Fibroblast of lung (primary cell): ENCODE data around the gene CDC6. TPM values are rescaled to one million over a fixed set of nuclear protein-coding genes. Genes with fewer than 3 reads are reported as not detected.
"Not testable (repeated sequence)": the region's sequence is repeated elsewhere in the genome, so short reads cannot be mapped to it uniquely, and the experiment has no call there.

Experiments used
- DNase-seq, 2 donors: peaks; one replicate each; pipeline versions ENCODE4 v3.0.0 to v3.0.0-alpha.2; 2010; ENCODE audit warnings: low read depth in 2 of 2
- H2AFZ ChIP-seq: 2 replicates; pipeline ENCODE4 v1.5.1; 2012; ENCODE audit warnings: low read length, control low read depth, inconsistent platforms
- H3K27ac ChIP-seq: 2 replicates; pipeline ENCODE4 v1.5.1; 2011; ENCODE audit warnings: low read length, control low read depth; ENCODE audit not compliant: insufficient read depth
- H3K27me3 ChIP-seq: 2 replicates; pipeline ENCODE4 v1.5.1; 2011; ENCODE audit warnings: mild to moderate bottlenecking, low read length; ENCODE audit not compliant: control insufficient read depth, insufficient read depth
- H3K36me3 ChIP-seq: 2 replicates; pipeline ENCODE4 v1.5.1; 2011; ENCODE audit warnings: low read length; ENCODE audit not compliant: control insufficient read depth, insufficient read depth
- H3K4me1 ChIP-seq: 2 replicates; pipeline ENCODE4 v1.5.1; 2011; ENCODE audit warnings: low read length; ENCODE audit not compliant: control insufficient read depth, insufficient read depth; ENCODE audit errors: extremely low read depth
- H3K4me2 ChIP-seq: 2 replicates; pipeline ENCODE4 v1.5.1; 2011; ENCODE audit warnings: low read length, control low read depth; ENCODE audit not compliant: insufficient read depth; ENCODE audit errors: extremely low read depth
- H3K4me3 ChIP-seq, 4 experiments: fragments of 200-600 bp in 1 of 4; sonication (generic) in 1 of 4; replicated peaks in 1 of 4; 2 replicates each; pipeline ENCODE4 v1.5.1; 2011 to 2016; ENCODE audit warnings: low read length in 4 of 4, low read depth in 3 of 4, mild to moderate bottlenecking in 3 of 4, control low read depth in 2 of 4, inconsistent platforms in 1 of 4, mixed read lengths in 1 of 4; ENCODE audit not compliant: insufficient read depth in 1 of 4; ENCODE audit errors: control extremely low read depth in 1 of 4
- H3K79me2 ChIP-seq: 2 replicates; pipeline ENCODE4 v1.5.1; 2012; ENCODE audit warnings: mild to moderate bottlenecking, low read length, inconsistent platforms; ENCODE audit not compliant: control insufficient read depth, insufficient read depth
- H3K9ac ChIP-seq: 2 replicates; pipeline ENCODE4 v1.5.1; 2011; ENCODE audit warnings: mild to moderate bottlenecking, low read length, control low read depth; ENCODE audit not compliant: insufficient read depth
- H3K9me3 ChIP-seq: 2 replicates; pipeline ENCODE4 v1.5.1; 2012; ENCODE audit warnings: low read depth, low read length; ENCODE audit not compliant: control insufficient read depth, insufficient read depth
- H4K20me1 ChIP-seq: 2 replicates; pipeline ENCODE4 v1.5.1; 2011; ENCODE audit warnings: low read length; ENCODE audit not compliant: control insufficient read depth, insufficient read depth; ENCODE audit errors: extremely low read depth
- EZH2 ChIP-seq: IDR thresholded peaks from 2 replicates; pipeline ENCODE4 v1.5.1; 2012; ENCODE audit warnings: low read length, control low read depth, mild to moderate bottlenecking; ENCODE audit errors: missing control alignments
- polyA plus RNA-seq, 2 donors: library from polyadenylated mRNA; depleted of rRNA in 1 of 2; stranded (reverse) in 1 of 2; unstranded in 1 of 2; fragments of >200 nt; gene quantifications; 2 replicates each; pipeline ENCODE4 v1.2.1, GENCODE V29; 2011 to 2012; ENCODE audit warnings: missing spikeins in 1 of 2
- total RNA-seq: library from RNA; depleted of rRNA; stranded (reverse); fragments of >200 nt; gene quantifications from 2 replicates; pipeline ENCODE4 v1.2.1, GENCODE V29; 2014
- TF ChIP-seq, protein P1 (sequence below), 2 donors: IDR thresholded peaks in 1 of 2; conservative IDR thresholded peaks in 1 of 2; 1 replicate in 1 of 2; 2 replicates in 1 of 2; pipeline ENCODE4 v1.5.1; 2011 to 2012; ENCODE audit warnings: low read length in 2 of 2, control low read depth in 1 of 2, inconsistent platforms in 1 of 2, low read depth in 1 of 2, mild to moderate bottlenecking in 1 of 2

The CDC6 gene
- total and polyA plus RNA-seq, 2 donors (not counting 1 experiment from before 2014, with no cell fraction given): 4.5 to 16.3 TPM

DNA sequence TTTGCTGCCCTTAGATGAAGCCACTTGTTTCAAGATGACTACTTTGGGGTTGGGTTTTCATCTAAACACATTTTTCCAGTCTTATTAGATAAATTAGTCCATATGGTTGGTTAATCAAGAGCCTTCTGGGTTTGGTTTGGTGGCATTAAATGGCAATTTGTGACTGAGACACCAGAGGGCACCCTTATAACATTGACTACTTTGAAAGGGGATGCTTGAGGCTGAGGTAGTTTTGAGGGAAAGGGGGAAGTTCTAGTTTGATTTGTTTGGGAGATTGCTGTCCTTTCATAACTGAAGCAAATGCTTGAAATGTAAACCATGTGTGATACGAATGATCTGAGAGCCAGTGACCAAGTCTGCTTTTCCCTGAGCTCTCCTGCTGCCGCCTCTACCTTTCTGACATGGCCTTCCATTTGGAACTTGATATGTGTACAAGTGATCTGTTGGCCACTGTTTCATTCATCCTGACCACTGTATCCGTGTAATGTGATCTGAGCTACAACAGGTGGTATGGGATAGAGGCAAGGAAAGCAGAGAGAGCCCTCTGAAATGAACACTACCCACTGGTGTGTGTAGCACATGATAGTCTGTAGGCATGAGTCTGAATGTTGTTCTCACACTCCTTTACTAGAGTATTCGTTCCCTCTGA lies 15.5 kb downstream of the CDC6 start:
- Histone ChIP-seq H3K9me3 (no peaks in the 10 kb centered on the region), H3K4me2 (peak overlapping the region; percentile 18), H3K79me2 (no peaks in the 10 kb centered on the region), H3K9ac (no peak overlapping the region), H3K4me3 (no peak overlapping the region), H3K4me1 (peaks cover 46% of the 10 kb centered on the region), H3K27ac (peak overlapping the region; percentile 66), H3K27me3 (no peaks in the 10 kb centered on the region), H2AFZ (no peak overlapping the region), H3K36me3 (peaks cover 3% of the 10 kb centered on the region), H4K20me1 (no peaks in the 10 kb centered on the region)
- TF ChIP-seq EZH2: no peak
- TF ChIP-seq, protein P1, sequence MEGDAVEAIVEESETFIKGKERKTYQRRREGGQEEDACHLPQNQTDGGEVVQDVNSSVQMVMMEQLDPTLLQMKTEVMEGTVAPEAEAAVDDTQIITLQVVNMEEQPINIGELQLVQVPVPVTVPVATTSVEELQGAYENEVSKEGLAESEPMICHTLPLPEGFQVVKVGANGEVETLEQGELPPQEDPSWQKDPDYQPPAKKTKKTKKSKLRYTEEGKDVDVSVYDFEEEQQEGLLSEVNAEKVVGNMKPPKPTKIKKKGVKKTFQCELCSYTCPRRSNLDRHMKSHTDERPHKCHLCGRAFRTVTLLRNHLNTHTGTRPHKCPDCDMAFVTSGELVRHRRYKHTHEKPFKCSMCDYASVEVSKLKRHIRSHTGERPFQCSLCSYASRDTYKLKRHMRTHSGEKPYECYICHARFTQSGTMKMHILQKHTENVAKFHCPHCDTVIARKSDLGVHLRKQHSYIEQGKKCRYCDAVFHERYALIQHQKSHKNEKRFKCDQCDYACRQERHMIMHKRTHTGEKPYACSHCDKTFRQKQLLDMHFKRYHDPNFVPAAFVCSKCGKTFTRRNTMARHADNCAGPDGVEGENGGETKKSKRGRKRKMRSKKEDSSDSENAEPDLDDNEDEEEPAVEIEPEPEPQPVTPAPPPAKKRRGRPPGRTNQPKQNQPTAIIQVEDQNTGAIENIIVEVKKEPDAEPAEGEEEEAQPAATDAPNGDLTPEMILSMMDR (conservative IDR thresholded peaks at IDR 0.05 in 1 of 2, IDR thresholded peaks at IDR 0.05 in 1 of 2; ENCODE audit: low read depth in 1 of 2, low read length in 2 of 2): peak; percentile 66 to 75
- DNase-seq: peak; percentile 59 to 85

DNA sequence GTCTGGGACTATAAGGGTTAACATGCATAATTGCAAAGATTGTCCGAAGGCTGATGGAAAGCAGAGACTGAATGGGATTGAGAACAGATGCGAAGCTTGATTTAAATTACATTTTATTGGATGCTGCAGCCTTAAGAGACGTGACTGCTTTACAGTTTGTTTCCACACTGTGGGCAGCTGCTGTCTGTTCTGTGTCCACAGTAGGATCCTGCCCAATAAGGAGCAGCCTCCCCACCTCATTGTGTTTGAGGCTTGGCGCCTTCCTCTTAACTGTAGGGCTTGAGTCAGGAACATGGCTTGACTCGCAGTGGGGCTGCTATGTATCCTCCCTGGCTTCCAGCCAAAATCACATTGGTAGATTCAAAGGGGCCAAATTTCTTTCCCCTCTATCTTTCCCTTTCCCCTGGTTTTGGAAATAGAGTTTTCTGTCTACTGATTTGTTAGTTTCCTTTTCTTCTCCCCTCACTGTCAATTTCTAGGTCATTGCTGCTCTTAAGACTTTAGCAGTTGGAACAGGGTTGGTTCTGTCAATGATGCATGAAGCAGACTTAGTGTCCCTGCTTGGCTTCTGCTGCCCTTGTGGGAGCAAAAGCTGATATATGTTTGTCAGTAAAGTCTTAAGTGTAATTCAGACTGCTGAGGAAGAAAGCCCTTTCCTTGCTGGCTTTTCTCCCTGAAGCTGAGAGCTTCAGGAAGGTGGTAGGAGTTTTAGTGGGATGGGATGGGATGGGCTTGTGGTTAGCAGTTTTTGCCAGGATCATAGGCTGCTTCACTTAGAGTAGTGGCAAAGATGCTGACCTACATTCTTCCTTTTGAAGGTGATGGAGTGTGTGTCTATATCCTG lies 16.3 kb downstream of the CDC6 start:
- H3K9me3 ChIP-seq: no peaks in the 10 kb centered on the region

DNA sequence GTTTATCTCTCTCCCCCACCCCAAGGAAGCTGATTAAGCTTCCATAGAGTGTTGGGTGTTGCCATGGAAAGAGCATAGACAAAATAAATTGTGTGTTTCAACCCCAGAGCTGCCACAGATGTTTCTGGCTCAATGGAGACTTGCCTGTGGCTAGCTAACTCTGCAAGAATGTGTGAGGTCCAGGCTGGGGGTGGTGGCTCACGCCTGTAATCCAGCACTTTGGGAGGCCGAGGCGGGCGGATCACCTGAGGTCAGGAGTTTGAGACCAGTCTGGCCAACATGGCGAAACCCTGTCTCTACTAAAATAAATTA lies 16.8 kb downstream of the CDC6 start:
- Histone ChIP-seq H3K4me1 (peaks cover 50% of the 10 kb centered on the region), H3K27ac (peak overlapping the region; percentile 66)
- not testable (repeated sequence) for H3K4me3 ChIP-seq, H4K20me1 ChIP-seq, H3K36me3 ChIP-seq, H3K27me3 ChIP-seq, H2AFZ ChIP-seq, H3K79me2 ChIP-seq, H3K4me2 ChIP-seq, H3K9ac ChIP-seq, H3K9me3 ChIP-seq
- peak; percentile 77 to 99 for DNase-seq

More for the DNA sequence above, 16.3 kb downstream of the CDC6 start:
- H3K4me1 ChIP-seq: peaks cover 49% of the 10 kb centered on the region
- H4K20me1 ChIP-seq: no peaks in the 10 kb centered on the region
- peak overlapping the region; percentile 66 for H3K27ac ChIP-seq
- H3K79me2 ChIP-seq: no peaks in the 10 kb centered on the region
- peak overlapping the region; percentile 30 for H3K4me2 ChIP-seq
- H3K9ac ChIP-seq: no peak overlapping the region
- TF ChIP-seq, protein P1 (conservative IDR thresholded peaks at IDR 0.05 in 1 of 2, IDR thresholded peaks at IDR 0.05 in 1 of 2; ENCODE audit: low read depth in 1 of 2, low read length in 2 of 2): no peak
- no peak for TF ChIP-seq EZH2
- no peak overlapping the region for H2AFZ ChIP-seq
- peaks cover 3% of the 10 kb centered on the region for H3K36me3 ChIP-seq
- DNase-seq: peak; percentile 57 to 83
- no peaks in the 10 kb centered on the region for H3K27me3 ChIP-seq
- no peak overlapping the region for H3K4me3 ChIP-seq

DNA sequence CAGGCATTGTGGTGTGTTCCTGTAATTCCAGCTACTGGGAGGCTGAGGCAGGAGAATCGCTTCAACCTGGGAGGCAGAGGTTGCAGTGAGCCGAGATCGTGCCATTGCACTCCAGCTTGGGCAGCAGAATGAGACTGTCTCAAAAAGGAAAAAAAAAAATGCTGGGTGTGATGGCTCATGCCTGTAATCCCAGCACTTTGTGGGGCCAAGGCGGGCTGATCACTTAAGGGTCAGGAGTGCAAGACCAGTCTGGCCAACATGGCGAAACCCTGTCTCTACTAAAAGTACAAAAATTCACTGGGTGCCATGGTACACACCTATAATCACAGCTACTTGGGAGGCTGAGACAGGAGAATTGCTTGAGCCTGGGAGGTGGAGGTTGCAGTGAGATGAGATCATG lies 17.2 kb downstream of the CDC6 start:
- not testable (repeated sequence) for H2AFZ ChIP-seq, H3K9me3 ChIP-seq, DNase-seq, H3K27me3 ChIP-seq, H3K36me3 ChIP-seq, H4K20me1 ChIP-seq, H3K4me2 ChIP-seq, H3K79me2 ChIP-seq, H3K4me3 ChIP-seq, H3K9ac ChIP-seq
- H3K27ac ChIP-seq: peak overlapping the region; percentile 66
- peaks cover 50% of the 10 kb centered on the region for H3K4me1 ChIP-seq
